GM12801 (cell line): ENCODE results near the gene UBR1.

Experiments
- CTCF ChIP-seq: IDR thresholded peaks from one replicate; pipeline ENCODE4 v1.5.1; 2011; ENCODE audit warnings: control low read depth; ENCODE audit not compliant: insufficient read length; ENCODE audit errors: extremely low read depth

UBR1 gene

GRCh38 chr15:42911058-42911592 is 194.7 kb downstream of the UBR1 start:
- no peak for TF ChIP-seq CTCF

- TF ChIP-seq CTCF: no peak
Observed at GRCh38 chr15:42908538-42908937, 197.3 kb downstream of the UBR1 start.

GRCh38 chr15:42903388-42904324 is 202.2 kb downstream of the UBR1 start:
- TF ChIP-seq CTCF: no peak
